GOT3 (cell line): ENCODE measurements around the gene SRGAP2C.
"Not testable (repeated sequence)": the region's sequence is repeated elsewhere in the genome, so short reads cannot be mapped to it uniquely, and the experiment has no call there.

Experiments used
- DNase-seq: peaks from one replicate; lab custom pipeline; 2025; ENCODE audit warnings: mixed read lengths; lab: John Stamatoyannopoulos, UW

SRGAP2C gene

GRCh38 chr1:121384754-121385153 lies 200.0 kb downstream of the SRGAP2C start:
- not testable (repeated sequence) for DNase-seq

- not testable (repeated sequence) for DNase-seq
These were observed 200.4 kb downstream of the SRGAP2C start for GRCh38 chr1:121385162-121385561.

DNA sequence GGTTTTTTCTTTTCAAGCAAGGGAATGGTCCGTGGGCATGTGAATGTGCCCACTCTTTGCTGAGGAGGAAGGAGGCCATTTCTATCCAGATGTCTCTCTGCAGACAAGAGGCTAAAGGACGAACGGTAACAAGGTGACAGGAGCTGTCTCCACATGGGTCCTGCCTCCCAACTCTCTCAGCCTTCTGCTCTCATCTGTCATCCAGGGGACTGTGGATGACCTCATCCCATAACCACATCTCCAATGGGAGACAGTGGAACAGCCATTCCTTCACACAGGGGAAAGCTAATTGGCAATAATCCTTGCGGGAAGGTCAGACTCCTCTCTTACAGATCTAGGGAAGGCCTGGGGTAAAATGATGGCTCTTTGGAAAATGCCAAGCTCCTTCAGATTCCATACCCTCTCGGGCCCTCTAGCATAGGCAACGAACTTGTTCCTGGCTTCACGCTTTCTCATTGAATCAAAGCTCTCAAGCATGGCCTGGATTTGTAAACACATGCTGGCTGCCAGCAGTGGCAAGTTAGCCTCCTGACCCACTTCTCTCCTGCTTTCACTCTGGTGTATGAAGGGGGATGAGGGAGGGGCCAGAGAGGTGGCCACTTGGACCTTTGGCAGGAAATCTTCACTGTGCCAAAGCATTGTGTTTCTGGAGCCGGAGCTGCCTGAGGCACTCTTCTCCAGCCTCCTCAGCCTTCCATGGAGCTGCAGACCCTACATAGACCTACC lies 201.0 kb downstream of the SRGAP2C start:
- DNase-seq = not testable (repeated sequence)

DNA sequence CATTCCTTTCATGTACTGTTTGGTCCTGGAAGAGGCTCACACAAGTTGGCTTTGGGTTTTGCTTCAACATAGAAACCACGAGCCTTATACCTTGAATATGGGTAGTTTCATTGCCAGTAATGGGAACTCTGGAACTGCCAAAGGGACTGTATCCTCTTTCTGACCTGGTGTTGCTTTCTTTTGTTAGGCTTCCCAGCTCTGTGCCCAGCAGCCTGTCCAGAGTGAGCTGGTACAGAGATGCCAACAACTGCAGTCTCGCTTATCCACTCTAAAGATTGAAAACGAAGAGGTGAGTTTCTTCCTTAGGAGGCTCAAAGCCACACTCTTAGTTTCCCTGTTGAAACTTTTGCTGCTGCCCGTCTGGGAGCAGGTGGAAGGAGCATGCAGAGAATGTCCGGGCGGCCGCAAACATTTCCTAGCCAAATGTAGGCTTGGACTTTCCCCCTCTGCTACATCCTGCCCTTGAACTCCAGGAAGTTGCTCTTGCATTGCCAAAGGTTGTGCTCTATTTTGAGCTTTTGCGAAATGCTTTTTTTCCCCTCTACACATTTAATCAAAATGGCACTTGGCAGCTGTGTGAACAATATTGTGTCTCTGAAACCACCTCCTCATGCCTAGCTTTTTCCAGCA lies 201.7 kb downstream of the SRGAP2C start:
- not testable (repeated sequence) for DNase-seq

GRCh38 chr1:121389895-121390560 lies 205.3 kb downstream of the SRGAP2C start:
- not testable (repeated sequence) for DNase-seq

DNA sequence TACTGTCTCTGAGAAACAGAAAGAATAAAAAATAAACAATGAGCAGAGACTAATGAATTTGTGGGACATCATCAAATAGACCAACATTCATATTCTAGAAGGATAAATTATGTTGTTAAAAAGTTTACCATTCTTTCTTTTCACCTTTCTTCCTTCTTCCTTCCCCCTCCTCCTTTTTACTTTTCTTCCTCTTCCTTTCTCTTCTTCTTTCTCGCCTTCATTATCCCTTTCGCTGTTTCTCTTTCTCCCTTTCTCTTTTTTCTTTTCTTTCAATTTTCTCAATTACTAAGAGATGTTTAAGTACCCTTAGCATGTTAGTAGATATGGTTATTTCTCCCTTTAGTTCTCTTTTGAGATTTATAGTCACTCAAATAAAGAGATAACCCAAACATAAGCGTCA lies 207.4 kb downstream of the SRGAP2C start:
- DNase-seq = not testable (repeated sequence)

DNA sequence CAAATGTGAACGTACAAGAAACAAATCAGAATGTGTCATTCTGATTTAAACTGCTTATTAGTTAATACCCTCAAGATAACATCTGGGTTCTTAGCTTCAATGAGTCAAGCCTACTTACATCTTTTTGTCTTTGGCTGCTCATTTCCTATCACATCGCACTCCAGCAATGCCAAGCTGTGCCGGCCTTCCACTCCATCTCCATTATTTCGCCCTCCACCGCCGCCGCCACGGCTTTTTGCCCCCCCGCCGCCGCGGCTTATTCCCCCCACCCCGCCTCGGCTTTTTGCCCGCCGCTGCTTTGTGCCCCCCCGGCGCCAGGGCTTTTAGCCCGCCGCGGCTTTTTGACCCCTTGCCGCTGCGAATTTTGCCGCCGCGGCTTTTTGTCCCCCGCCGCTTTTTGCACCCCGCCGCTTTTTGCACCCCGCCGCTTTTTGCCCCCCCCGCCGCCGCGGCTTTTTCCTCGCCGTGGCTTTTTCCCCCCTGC lies 211.0 kb downstream of the SRGAP2C start:
- not testable (repeated sequence) for DNase-seq

DNA sequence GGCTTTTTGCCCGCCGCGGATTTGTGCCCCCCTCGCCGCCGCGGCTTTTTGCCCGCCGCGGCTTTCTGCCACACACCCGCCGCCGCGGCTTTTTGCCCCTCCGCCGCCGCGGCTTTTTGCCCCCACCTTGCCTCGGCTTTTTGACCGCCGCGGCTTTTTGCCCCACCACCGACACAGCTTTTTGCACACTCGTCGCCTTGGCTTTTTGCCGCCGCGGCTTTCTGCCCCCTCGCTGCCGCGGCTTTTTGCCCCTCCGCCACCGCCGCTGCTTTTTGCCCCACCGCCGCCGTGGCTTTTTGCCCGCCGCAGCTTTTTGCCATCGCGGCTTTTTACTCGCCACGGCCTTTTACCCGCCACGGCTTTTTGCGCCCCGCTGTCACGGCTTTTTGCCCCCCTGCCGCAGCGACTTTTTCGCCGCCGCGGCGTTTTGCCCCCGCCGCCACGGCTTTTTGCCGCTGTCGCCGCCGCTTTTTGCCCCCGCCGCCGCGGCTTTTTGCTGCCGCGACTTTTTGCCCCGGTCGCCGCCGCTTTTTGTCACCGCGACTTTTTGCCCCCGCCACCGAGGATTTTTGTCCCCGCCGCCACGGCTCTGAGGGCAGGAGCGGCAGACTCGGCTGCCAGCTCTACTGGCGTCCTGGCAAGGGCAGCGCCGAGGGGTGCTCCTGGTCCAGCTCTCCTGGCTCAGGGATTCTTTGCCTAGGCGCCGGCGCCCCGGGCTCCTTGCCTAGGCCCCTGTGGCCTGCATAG lies 211.7 kb downstream of the SRGAP2C start:
- DNase-seq = not testable (repeated sequence)

GRCh38 chr1:121397101-121397500 lies 212.3 kb downstream of the SRGAP2C start:
- not testable (repeated sequence) for DNase-seq

- DNase-seq = not testable (repeated sequence)
These were observed 214.4 kb downstream of the SRGAP2C start for GRCh38 chr1:121399193-121399592.

DNA sequence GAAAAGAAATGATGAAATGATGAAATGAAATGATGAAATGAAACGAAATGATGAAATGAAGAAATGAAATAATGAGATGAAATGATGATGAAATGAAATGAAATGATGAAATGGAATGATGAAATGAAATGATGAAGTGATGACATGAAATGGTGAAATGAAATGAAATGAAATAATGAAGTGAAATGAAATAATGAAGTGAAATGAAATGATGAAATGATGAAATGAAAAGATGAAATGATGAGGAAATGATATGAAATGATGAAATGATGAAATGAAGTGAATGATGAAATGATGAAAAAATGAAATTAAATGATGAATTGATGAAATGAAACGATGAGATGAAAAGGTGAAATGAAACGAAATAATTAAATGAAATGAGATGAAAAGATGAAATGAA lies 215.3 kb downstream of the SRGAP2C start:
- DNase-seq = not testable (repeated sequence)

GRCh38 chr1:121400541-121401310 lies 216.0 kb downstream of the SRGAP2C start:
- not testable (repeated sequence) for DNase-seq

DNA sequence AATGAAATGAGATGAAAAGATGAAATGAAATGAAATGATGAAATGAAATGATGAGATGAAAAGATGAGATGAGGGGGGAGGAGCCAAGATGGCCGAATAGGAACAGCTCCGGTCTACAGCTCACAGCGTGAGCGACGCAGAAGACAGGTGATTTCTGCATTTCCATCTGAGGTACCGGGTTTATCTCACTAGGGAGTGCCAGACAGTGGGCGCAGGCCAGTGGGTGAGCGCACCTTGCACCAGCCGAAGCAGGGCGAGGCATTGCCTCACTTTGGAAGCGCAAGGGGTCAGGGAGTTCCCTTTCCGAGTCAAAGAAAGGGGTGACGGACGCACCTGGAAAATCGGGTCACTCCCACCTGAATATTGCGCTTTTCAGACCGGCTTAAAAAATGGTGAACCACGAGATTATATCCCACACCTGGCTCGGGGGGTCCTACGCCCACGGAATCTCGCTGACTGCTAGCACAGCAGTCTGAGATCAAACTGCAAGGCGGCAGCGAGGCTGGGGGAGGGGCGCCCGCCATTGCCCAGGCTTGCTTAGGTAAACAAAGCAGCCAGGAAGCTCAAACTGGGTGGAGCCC lies 216.7 kb downstream of the SRGAP2C start:
- not testable (repeated sequence) for DNase-seq

DNA sequence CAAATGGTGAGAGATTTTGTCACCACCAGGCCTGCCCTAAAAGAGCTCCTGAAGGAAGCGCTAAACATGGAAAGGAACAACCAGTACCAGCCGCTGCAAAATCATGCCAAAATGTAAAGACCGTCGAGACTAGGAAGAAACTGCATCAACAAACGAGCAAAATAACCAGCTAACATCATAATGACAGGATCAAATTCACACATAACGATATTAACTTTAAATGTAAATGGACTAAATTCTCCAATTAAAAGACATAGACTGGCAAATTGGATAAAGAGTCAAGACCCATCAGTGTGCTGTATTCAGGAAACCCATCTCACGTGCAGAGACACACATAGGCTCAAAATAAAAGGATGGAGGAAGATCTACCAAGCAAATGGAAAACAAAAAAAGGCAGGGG lies 218.5 kb downstream of the SRGAP2C start:
- not testable (repeated sequence) for DNase-seq

GRCh38 chr1:121408354-121408753 lies 223.6 kb downstream of the SRGAP2C start:
- no peak for DNase-seq

DNA sequence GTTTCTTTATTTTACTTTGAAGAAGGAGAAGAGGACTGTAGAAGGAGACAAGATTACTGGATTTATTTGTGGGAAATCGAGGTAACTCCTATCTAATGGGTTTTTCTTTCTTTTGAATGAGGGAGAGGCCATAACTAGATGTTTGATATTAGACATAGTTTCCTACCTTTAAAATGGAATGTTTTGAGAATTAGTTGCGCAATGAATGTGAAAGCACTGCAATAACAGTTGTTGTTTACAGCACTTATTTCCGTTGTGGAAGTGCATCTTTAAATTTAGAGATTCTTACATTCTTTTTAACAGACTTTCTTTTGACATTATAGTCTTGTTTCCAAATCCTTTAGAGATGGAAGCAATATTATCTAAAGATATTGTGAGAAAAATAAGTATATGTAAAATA lies 229.0 kb downstream of the SRGAP2C start:
- no peak for DNase-seq

- no peak for DNase-seq
These were observed 230.1 kb downstream of the SRGAP2C start for GRCh38 chr1:121414905-121415304.

DNA sequence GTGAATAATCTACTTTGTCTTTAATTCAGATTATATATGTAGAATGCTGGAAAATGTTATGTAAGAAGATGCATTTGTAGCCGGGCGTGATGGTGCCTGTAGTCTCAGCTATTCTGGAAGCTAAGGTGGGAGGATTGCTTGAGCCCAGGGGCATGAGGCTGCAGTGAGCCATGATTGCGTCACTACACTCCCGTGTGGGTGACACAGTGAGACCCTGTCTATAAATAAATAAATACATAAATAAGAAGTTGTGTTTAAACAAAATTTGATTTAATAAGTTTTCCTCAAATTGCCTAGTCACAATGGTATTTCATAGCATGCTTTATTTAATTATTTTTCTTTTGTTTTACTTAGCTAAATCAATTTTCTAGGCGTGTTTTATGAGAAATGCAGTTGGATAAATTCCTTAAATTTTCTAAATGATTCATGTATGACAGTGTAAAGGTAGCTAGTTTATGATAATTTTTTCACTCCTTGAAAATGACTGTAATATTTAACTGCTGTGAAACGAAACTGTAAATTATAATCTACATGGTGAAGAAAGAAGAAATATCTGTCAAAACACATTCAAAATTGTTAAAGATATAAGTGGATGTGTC lies 232.6 kb downstream of the SRGAP2C start:
- no peak for DNase-seq

- DNase-seq = no peak
These were observed 233.7 kb downstream of the SRGAP2C start for GRCh38 chr1:121418369-121419049.
